Keratinocyte (primary cell): Measurements from ENCODE around the gene DEDD. TPM values are rescaled to one million over a fixed set of nuclear protein-coding genes. Genes with fewer than 3 reads are reported as not detected.
A peak's percentile ranks its signal among the peaks of the same experiment; 100 is the strongest.

ENCODE experiments used
- DNase-seq: peaks from one replicate; pipeline ENCODE4 v3.0.0-alpha.2; 2011; ENCODE audit warnings: low read depth, missing footprints, low spot score
- FAIRE-seq: peaks from 2 replicates; lab custom pipeline; 2011; peaks lifted over from hg19 to GRCh38; lab: Jason Lieb, UNC
- H2AFZ ChIP-seq: 2 replicates; pipeline ENCODE4 v1.6.0; 2012; ENCODE audit warnings: low read length, control low read depth, inconsistent platforms; ENCODE audit not compliant: control insufficient read depth
- H3K27ac ChIP-seq: 2 replicates; pipeline ENCODE4 v1.5.1; 2011; ENCODE audit warnings: low read length; ENCODE audit not compliant: control insufficient read depth, insufficient read depth
- H3K27me3 ChIP-seq: 3 replicates; pipeline ENCODE4 v1.6.0; 2011; ENCODE audit warnings: low read length; ENCODE audit not compliant: control insufficient read depth, insufficient read depth; ENCODE audit errors: extremely low read depth
- H3K36me3 ChIP-seq, 2 experiments: 2 replicates in 1 of 2; 3 replicates in 1 of 2; pipeline ENCODE4 v1.5.1; 2011; ENCODE audit warnings: low read length in 2 of 2, mild to moderate bottlenecking in 1 of 2; ENCODE audit not compliant: control insufficient read depth in 2 of 2, insufficient read depth in 2 of 2; ENCODE audit errors: extremely low read depth in 1 of 2
- H3K4me1 ChIP-seq: 3 replicates; pipeline ENCODE4 v1.5.1; 2011; ENCODE audit warnings: low read length; ENCODE audit not compliant: control insufficient read depth, insufficient read depth; ENCODE audit errors: extremely low read depth
- H3K4me2 ChIP-seq: 3 replicates; pipeline ENCODE4 v1.6.0; 2011; ENCODE audit warnings: low read depth, low read length; ENCODE audit not compliant: control insufficient read depth, insufficient read depth; ENCODE audit errors: extremely low read depth
- H3K4me3 ChIP-seq, 3 experiments: fragments of 200-600 bp in 1 of 3; sonication (generic) in 1 of 3; 2 replicates in 2 of 3; 3 replicates in 1 of 3; pipeline ENCODE4 v1.5.1; 2011 to 2016; ENCODE audit warnings: low read length in 3 of 3, mild to moderate bottlenecking in 3 of 3, control low read depth in 2 of 3, inconsistent platforms in 1 of 3, low read depth in 1 of 3, mixed read lengths in 1 of 3, mixed run types in 1 of 3, moderate library complexity in 1 of 3; ENCODE audit not compliant: control insufficient read depth in 2 of 3, insufficient read depth in 2 of 3; ENCODE audit errors: extremely low read depth in 1 of 3
- H3K79me2 ChIP-seq: 2 replicates; pipeline ENCODE4 v1.6.0; 2012; ENCODE audit warnings: low read length; ENCODE audit not compliant: control insufficient read depth, insufficient read depth
- H3K9ac ChIP-seq: 3 replicates; pipeline ENCODE4 v1.6.0; 2011; ENCODE audit warnings: low read length; ENCODE audit not compliant: control insufficient read depth, insufficient read depth; ENCODE audit errors: extremely low read depth
- H3K9me1 ChIP-seq: 3 replicates; pipeline ENCODE4 v1.6.0; 2011; ENCODE audit warnings: low read length; ENCODE audit not compliant: control insufficient read depth, insufficient read depth; ENCODE audit errors: extremely low read depth
- H3K9me3 ChIP-seq: 2 replicates; pipeline ENCODE4 v1.5.1; 2012; ENCODE audit warnings: low read depth, low read length; ENCODE audit not compliant: control insufficient read depth
- H4K20me1 ChIP-seq: 3 replicates; pipeline ENCODE4 v1.6.0; 2011; ENCODE audit warnings: low read length; ENCODE audit not compliant: control insufficient read depth, insufficient read depth; ENCODE audit errors: extremely low read depth
- EZH2 ChIP-seq: IDR thresholded peaks from one replicate; pipeline ENCODE4 v1.6.1; 2012; ENCODE audit warnings: inconsistent platforms, mild to moderate bottlenecking, low read length, moderate library complexity
- dilution Hi-C: fragments of 300-500 bp; cut with MboI; formaldehyde crosslinking; loops from one replicate; pipeline ENCODE4 v1.7.0; 2020; ENCODE audit warnings: low sequenced_read_pairs; ENCODE audit not compliant: extremely low pct_ligation_motif_present
- polyA plus RNA-seq, 5 experiments: library from polyadenylated mRNA; depleted of rRNA in 3 of 5; stranded (reverse) in 3 of 5; stranded (forward) in 1 of 5; unstranded in 1 of 5; fragments of >200 nt; gene quantifications; 1 replicate in 1 of 5; 2 replicates in 3 of 5; 3 replicates in 1 of 5; pipeline versions ENCODE4 v1.2.1 to v1.2.3, GENCODE V29; 2011 to 2012; ENCODE audit warnings: missing spikeins in 2 of 5, low read depth in 1 of 5, low replicate concordance in 1 of 5
- TF ChIP-seq, protein P1 (sequence below), 3 experiments: IDR thresholded peaks in 1 of 3; conservative IDR thresholded peaks in 1 of 3; optimal IDR thresholded peaks in 1 of 3; 2 replicates in 2 of 3; 3 replicates in 1 of 3; pipeline versions ENCODE3 to v1.5.1; 2011; ENCODE audit warnings: low read length in 3 of 3, mild to moderate bottlenecking in 3 of 3, moderate library complexity in 2 of 3, control low read depth in 1 of 3, inconsistent platforms in 1 of 3; ENCODE audit not compliant: insufficient read depth in 2 of 3; ENCODE audit errors: extremely low read depth in 1 of 3

Gene DEDD
- polyA plus RNA-seq, 1 donor (not counting 4 experiments of a cell fraction or from before 2014, with no cell fraction given), result 33.0 TPM

DNA sequence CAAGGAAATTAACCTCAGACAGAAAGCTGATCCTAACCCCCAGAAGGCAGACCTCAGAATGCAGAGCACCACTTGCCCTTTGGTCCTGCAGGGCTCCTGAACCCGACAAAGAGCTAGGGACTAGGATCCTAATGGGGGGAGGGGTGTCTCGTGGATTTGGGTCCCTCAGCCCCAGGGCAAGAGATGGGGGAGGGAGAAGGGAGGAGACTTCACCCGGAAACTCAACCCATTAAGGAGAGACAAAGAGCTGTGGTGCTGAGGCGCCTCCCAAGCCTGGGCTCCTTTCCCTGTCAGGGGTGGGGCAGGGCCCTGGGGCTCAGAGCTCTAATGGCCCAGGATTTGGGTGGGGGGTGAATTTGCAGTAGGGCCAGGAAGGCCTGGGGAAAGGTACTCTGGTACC is 46.0 kb downstream of the DEDD start:
- TF ChIP-seq EZH2, result no peak
- TF ChIP-seq, protein P1, sequence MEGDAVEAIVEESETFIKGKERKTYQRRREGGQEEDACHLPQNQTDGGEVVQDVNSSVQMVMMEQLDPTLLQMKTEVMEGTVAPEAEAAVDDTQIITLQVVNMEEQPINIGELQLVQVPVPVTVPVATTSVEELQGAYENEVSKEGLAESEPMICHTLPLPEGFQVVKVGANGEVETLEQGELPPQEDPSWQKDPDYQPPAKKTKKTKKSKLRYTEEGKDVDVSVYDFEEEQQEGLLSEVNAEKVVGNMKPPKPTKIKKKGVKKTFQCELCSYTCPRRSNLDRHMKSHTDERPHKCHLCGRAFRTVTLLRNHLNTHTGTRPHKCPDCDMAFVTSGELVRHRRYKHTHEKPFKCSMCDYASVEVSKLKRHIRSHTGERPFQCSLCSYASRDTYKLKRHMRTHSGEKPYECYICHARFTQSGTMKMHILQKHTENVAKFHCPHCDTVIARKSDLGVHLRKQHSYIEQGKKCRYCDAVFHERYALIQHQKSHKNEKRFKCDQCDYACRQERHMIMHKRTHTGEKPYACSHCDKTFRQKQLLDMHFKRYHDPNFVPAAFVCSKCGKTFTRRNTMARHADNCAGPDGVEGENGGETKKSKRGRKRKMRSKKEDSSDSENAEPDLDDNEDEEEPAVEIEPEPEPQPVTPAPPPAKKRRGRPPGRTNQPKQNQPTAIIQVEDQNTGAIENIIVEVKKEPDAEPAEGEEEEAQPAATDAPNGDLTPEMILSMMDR (optimal IDR thresholded peaks at IDR 0.05 in 1 of 3, IDR thresholded peaks at IDR 0.05 in 1 of 3, conservative IDR thresholded peaks at IDR 0.05 in 1 of 3; ENCODE audit: extremely low read depth in 1 of 3, insufficient read depth in 2 of 3, low read length in 3 of 3), result no peak
- H3K4me3 ChIP-seq, result no peak overlapping the region
- peak overlapping the region; percentile 6 for H3K27ac ChIP-seq
- no peaks in the 10 kb centered on the region for H3K9me3 ChIP-seq
- H3K79me2 ChIP-seq, result no peaks in the 10 kb centered on the region
- dilution Hi-C loops, result no loop called here
- H3K4me2 ChIP-seq, result peak overlapping the region; percentile 23
- FAIRE-seq (peak; percentile 32), DNase-seq (no peak)
- no peak overlapping the region for H2AFZ ChIP-seq
- H3K27me3 ChIP-seq, result no peaks in the 10 kb centered on the region
- H3K9me1 ChIP-seq, result no peaks in the 10 kb centered on the region
- no peak overlapping the region for H3K9ac ChIP-seq
- peaks cover 61% of the 10 kb centered on the region for H3K4me1 ChIP-seq
- H4K20me1 ChIP-seq, result no peaks in the 10 kb centered on the region
- H3K36me3 ChIP-seq, result no peaks in the 10 kb centered on the region

DNA sequence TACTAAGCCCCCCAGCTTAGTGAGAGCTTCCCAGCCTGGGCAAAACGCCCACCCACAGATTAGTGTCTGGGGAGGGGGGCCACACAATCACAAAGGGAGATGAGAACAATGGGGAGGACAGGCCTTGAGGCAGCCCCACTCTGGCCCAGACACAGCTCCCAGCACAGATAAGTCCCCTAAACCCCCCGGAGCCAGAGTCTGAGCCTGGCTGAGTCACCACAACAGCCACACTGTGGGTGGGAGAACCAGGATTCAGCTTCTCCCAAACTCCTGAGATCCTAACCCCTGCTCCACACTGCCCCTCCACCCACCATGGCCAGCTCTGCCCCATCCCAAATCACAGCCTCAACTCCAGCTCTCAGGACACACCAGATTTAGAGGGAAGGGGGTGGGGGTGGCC is 47.3 kb downstream of the DEDD start:
- Histone ChIP-seq H3K9me1 (no peaks in the 10 kb centered on the region), H4K20me1 (no peaks in the 10 kb centered on the region), H3K9me3 (no peaks in the 10 kb centered on the region), H3K4me3 (no peak overlapping the region), H3K4me1 (peaks cover 73% of the 10 kb centered on the region), H3K79me2 (no peaks in the 10 kb centered on the region), H2AFZ (no peak overlapping the region), H3K4me2 (no peak overlapping the region), H3K27me3 (no peaks in the 10 kb centered on the region), H3K27ac (no peak overlapping the region), H3K36me3 (no peaks in the 10 kb centered on the region), H3K9ac (peak overlapping the region; percentile 18)
- FAIRE-seq (no peak), DNase-seq (no peak)
- dilution Hi-C loops, result no loop called here
- TF ChIP-seq EZH2, result no peak
- TF ChIP-seq, protein P1 (optimal IDR thresholded peaks at IDR 0.05 in 1 of 3, IDR thresholded peaks at IDR 0.05 in 1 of 3, conservative IDR thresholded peaks at IDR 0.05 in 1 of 3; ENCODE audit: extremely low read depth in 1 of 3, insufficient read depth in 2 of 3, low read length in 3 of 3), result no peak
